Measurements from ENCODE around the gene OTULIN.

DNA sequence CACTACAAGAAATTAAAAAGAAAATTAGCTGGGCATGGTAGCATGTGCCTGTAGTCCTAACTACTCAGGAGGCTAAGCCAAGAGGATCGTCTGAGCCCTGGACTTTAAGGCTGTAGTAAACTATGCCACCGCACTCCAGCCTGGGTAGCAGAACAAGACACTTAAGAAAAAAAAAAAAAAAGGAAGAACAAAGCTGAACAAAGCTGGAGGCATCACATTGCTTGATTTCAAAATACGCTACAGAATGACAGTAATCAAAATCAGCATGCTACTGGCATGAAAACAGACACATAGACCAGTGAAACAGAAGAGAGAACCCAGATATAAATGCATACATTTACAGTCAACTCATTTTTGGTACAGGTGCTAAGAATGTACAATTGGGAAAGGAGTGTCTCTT is 14.5 kb upstream of the OTULIN start:
- TF ChIP-seq, protein P1, sequence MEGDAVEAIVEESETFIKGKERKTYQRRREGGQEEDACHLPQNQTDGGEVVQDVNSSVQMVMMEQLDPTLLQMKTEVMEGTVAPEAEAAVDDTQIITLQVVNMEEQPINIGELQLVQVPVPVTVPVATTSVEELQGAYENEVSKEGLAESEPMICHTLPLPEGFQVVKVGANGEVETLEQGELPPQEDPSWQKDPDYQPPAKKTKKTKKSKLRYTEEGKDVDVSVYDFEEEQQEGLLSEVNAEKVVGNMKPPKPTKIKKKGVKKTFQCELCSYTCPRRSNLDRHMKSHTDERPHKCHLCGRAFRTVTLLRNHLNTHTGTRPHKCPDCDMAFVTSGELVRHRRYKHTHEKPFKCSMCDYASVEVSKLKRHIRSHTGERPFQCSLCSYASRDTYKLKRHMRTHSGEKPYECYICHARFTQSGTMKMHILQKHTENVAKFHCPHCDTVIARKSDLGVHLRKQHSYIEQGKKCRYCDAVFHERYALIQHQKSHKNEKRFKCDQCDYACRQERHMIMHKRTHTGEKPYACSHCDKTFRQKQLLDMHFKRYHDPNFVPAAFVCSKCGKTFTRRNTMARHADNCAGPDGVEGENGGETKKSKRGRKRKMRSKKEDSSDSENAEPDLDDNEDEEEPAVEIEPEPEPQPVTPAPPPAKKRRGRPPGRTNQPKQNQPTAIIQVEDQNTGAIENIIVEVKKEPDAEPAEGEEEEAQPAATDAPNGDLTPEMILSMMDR (optimal IDR thresholded peaks at IDR 0.05 in 1 of 3, IDR thresholded peaks at IDR 0.05 in 1 of 3, conservative IDR thresholded peaks at IDR 0.05 in 1 of 3; ENCODE audit: extremely low read depth in 1 of 3, insufficient read depth in 2 of 3, low read length in 3 of 3), result no peak
- TF ChIP-seq EZH2 (IDR thresholded peaks at IDR 0.05; ENCODE audit: low read length), result no peak
